Gastrocnemius medialis (tissue), 4 donors: ENCODE measurements around the gene PAPPA. TPM values are rescaled to one million over a fixed set of nuclear protein-coding genes. Genes with fewer than 3 reads are reported as not detected.

Experiments used
- ATAC-seq, 2 donors: fragments of 150-250 bp; one replicate each; pipeline ENCODE4 v1.9.1; 2016
- DNase-seq, 2 donors: peaks; one replicate each; pipeline ENCODE4 v3.0.0-alpha.2; 2019
- H3K27ac ChIP-seq, 4 donors: fragments of 200-600 bp; sonication (generic); 1 replicate in 1 of 4; 2 replicates in 3 of 4; pipeline ENCODE4 v1.5.1; 2016 to 2018; ENCODE audit warnings: mild to moderate bottlenecking in 2 of 4, moderate library complexity in 1 of 4
- H3K27me3 ChIP-seq, 3 donors: fragments of 200-600 bp; sonication (generic) in 2 of 3; 1 replicate in 1 of 3; 2 replicates in 2 of 3; pipeline versions ENCODE4 v1.5.1 to v1.6.0; 2016 to 2019; ENCODE audit warnings: mild to moderate bottlenecking in 1 of 3, moderate library complexity in 1 of 3
- H3K36me3 ChIP-seq, 2 donors: fragments of 200-600 bp; sonication (generic) in 1 of 2; one replicate each; pipeline ENCODE4 v1.5.1; 2017 to 2018
- H3K4me1 ChIP-seq, 2 donors: fragments of 200-600 bp; sonication (generic) in 1 of 2; one replicate each; pipeline ENCODE4 v1.5.1; 2016 to 2017; ENCODE audit warnings: mild to moderate bottlenecking in 2 of 2
- H3K4me3 ChIP-seq, 4 donors: fragments of 200-600 bp; sonication (generic) in 3 of 4; 1 replicate in 1 of 4; 2 replicates in 3 of 4; pipeline ENCODE4 v1.5.1; 2016 to 2019; ENCODE audit warnings: mild to moderate bottlenecking in 2 of 4
- H3K9me3 ChIP-seq, 3 donors: fragments of 200-600 bp; sonication (generic) in 2 of 3; 1 replicate in 1 of 3; 2 replicates in 2 of 3; pipeline ENCODE4 v1.5.1; 2016 to 2019
- POLR2A ChIP-seq, 2 donors: fragments of 450-650 bp; IDR thresholded peaks; one replicate each; pipeline ENCODE4 v1.6.1; 2017; ENCODE audit warnings: antibody characterized with exemption in 2 of 2, mild to moderate bottlenecking in 2 of 2, moderate library complexity in 2 of 2
- in situ Hi-C, 4 donors: fragments of 200-750 bp; cut with MboI; loops; one replicate each; pipeline versions ENCODE4 v1.15.0 to v1.8.0; 2017; ENCODE audit warnings: low sequenced_read_pairs in 4 of 4
- intact Hi-C: fragments of 100-400 bp; cut with DNase I; formaldehyde crosslinking; loops from one replicate; pipeline ENCODE4 v1.15.1; 2023; ENCODE audit warnings: low total_unique reads
- total RNA-seq, 4 donors: library from RNA; depleted of rRNA; stranded (reverse); fragments of >200 nt; gene quantifications; one replicate each; pipeline versions ENCODE4 v1.1.0 to v1.2.3, GENCODE V29; 2016
- TF ChIP-seq, protein P1 (sequence below), 5 experiments: fragments of 450-650 bp in 3 of 5; fragments of 200-600 bp in 2 of 5; sonication (generic) in 2 of 5; IDR thresholded peaks in 4 of 5; conservative IDR thresholded peaks in 1 of 5; 1 replicate in 4 of 5; 2 replicates in 1 of 5; pipeline ENCODE4 v1.5.1; 2016 to 2019; ENCODE audit warnings: antibody characterized with exemption in 5 of 5, mild to moderate bottlenecking in 3 of 5, moderate library complexity in 3 of 5

The PAPPA gene, protein sequence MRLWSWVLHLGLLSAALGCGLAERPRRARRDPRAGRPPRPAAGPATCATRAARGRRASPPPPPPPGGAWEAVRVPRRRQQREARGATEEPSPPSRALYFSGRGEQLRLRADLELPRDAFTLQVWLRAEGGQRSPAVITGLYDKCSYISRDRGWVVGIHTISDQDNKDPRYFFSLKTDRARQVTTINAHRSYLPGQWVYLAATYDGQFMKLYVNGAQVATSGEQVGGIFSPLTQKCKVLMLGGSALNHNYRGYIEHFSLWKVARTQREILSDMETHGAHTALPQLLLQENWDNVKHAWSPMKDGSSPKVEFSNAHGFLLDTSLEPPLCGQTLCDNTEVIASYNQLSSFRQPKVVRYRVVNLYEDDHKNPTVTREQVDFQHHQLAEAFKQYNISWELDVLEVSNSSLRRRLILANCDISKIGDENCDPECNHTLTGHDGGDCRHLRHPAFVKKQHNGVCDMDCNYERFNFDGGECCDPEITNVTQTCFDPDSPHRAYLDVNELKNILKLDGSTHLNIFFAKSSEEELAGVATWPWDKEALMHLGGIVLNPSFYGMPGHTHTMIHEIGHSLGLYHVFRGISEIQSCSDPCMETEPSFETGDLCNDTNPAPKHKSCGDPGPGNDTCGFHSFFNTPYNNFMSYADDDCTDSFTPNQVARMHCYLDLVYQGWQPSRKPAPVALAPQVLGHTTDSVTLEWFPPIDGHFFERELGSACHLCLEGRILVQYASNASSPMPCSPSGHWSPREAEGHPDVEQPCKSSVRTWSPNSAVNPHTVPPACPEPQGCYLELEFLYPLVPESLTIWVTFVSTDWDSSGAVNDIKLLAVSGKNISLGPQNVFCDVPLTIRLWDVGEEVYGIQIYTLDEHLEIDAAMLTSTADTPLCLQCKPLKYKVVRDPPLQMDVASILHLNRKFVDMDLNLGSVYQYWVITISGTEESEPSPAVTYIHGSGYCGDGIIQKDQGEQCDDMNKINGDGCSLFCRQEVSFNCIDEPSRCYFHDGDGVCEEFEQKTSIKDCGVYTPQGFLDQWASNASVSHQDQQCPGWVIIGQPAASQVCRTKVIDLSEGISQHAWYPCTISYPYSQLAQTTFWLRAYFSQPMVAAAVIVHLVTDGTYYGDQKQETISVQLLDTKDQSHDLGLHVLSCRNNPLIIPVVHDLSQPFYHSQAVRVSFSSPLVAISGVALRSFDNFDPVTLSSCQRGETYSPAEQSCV (N-terminal part only)
- total RNA-seq, result 1 to 10 TPM in 3 of 4 donors, under 1 TPM in 1; 0.56 to 2.1 (median 1.4) TPM

DNA sequence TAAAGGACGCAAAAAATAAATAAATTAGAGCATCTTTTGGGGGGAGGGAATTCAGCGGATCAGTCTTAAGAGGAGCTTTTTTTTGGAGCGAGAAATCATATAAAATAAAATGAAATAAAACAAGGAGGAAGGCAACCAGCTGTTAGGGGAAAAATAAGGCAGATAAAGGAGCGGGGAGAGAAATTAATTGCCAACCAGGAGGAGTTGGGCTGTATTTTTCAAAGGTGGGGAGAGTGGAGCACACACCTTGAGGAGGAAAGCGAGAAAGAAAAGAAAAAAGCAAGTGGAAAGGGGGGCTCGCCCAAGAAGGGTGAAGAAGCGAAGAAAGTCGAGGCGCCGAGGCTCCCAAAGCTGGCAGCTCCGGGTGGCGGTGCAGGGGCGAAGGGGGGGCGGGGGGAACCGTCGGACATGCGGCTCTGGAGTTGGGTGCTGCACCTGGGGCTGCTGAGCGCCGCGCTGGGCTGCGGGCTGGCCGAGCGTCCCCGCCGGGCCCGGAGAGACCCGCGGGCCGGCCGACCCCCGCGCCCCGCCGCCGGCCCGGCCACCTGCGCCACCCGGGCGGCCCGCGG lies at the start of gene PAPPA:
Gene PAPPA, plus strand, starts transcription at position 27 of the 569 bp plus-strand sequence. Its CDS starts 382 bp downstream, at position 409.
- Histone ChIP-seq H3K27me3 (peaks cover 0 to 17% (median 0%) of the 10 kb centered on the region in 3 donors), H3K27ac (peak within 1 kb of the TSS; percentile 47 to 82 (median 76)), H3K4me3 (peak within 1 kb of the TSS; percentile 52 to 58 (median 54)), H3K36me3 (no peaks in the 10 kb centered on the region), H3K9me3 (no peaks in the 10 kb centered on the region), H3K4me1 (peaks cover 18 to 37% of the 10 kb centered on the region in 2 donors)
- in situ Hi-C loops (loop anchor here (10.0 to 25.0 kb wide), 7 partner anchors 208 to 567 kb away; no protein-coding TSS in a partner anchor), intact Hi-C loops (loop anchor here (5.0 to 10.0 kb wide), 5 partner anchors 161 to 562 kb away; no protein-coding TSS in a partner anchor)
- TF ChIP-seq, protein P1, sequence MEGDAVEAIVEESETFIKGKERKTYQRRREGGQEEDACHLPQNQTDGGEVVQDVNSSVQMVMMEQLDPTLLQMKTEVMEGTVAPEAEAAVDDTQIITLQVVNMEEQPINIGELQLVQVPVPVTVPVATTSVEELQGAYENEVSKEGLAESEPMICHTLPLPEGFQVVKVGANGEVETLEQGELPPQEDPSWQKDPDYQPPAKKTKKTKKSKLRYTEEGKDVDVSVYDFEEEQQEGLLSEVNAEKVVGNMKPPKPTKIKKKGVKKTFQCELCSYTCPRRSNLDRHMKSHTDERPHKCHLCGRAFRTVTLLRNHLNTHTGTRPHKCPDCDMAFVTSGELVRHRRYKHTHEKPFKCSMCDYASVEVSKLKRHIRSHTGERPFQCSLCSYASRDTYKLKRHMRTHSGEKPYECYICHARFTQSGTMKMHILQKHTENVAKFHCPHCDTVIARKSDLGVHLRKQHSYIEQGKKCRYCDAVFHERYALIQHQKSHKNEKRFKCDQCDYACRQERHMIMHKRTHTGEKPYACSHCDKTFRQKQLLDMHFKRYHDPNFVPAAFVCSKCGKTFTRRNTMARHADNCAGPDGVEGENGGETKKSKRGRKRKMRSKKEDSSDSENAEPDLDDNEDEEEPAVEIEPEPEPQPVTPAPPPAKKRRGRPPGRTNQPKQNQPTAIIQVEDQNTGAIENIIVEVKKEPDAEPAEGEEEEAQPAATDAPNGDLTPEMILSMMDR (IDR thresholded peaks at IDR 0.05 in 4 of 5, conservative IDR thresholded peaks at IDR 0.05 in 1 of 5), result no peak
- no peak for TF ChIP-seq POLR2A (IDR thresholded peaks at IDR 0.05)
- DNase-seq (no peak), ATAC-seq (no peak)

DNA sequence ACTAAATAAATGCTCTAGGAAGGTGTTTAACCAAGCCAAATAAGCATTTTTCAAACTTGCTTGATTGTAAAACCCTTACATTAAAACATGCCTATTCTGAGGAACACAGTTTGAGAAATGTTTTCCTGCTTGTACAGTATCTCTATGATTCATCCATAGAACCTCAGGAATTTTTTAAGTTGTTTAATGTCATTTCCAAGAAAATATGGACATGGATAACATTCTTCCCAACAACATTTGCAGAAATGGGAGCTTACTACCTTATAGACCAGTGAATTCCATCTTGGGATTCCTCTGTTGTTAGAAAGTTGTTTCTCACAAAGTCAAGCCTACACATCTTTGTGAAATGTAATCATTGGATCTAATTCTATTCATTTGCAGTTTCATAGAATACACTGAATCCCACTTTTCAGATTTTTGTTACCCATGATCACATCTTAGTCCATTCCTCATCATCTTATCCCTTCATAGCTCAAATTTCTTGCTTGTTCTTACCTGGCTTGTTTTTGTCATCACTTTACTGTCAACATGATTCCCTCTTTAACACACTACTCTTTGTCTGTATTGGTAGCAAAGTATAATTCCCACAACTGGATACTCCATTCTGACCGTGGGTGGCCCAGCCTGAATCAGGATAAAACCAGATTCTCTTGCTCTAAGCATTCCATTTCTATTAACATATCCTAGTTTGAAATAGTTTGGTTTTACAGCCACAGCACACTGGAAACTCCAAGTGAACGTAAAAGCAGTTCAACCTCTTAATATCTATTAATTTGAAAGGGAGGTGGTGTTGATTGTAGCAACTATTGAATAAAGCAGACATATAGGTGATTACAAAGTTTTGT lies 49.4 kb upstream of the PAPPA start:
- no peak for ATAC-seq
- intact Hi-C loops (no loop called here), in situ Hi-C loops (loop anchor here in 2 of 4 donors (25.0 kb wide), 1 partner anchor 217 kb away; no protein-coding TSS in a partner anchor)
- no peaks in the 10 kb centered on the region for H3K9me3 ChIP-seq
- no peak overlapping the region for H3K27ac ChIP-seq
- H3K4me3 ChIP-seq, result no peak overlapping the region
- H3K4me1 ChIP-seq, result no peaks in the 10 kb centered on the region
- no peak for DNase-seq
- no peak for TF ChIP-seq POLR2A (IDR thresholded peaks at IDR 0.05)
- TF ChIP-seq, protein P1 (IDR thresholded peaks at IDR 0.05 in 4 of 5, conservative IDR thresholded peaks at IDR 0.05 in 1 of 5), result no peak
- no peaks in the 10 kb centered on the region for H3K36me3 ChIP-seq
- H3K27me3 ChIP-seq, result no peaks in the 10 kb centered on the region

DNA sequence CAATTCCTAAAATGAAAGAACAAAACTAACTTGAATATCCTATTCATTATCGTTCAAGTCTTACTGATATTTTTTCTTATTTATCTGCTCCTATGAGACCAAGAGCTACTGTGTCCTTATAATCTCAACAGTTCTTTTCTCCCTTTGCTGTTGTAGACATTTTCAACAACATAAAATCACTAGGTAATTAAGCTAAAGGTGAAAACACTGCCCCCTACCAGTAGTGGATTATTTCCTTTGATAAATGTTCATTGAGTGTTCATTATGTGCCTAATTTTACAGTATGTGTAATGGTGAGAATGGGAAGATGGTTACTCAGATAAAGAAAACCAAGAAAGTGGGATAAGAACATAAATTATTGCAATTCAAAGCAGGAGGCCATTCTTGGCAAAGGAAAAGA lies 41.4 kb upstream of the PAPPA start:
- H3K9me3 ChIP-seq, result no peaks in the 10 kb centered on the region
- H3K4me1 ChIP-seq, result no peaks in the 10 kb centered on the region
- H3K36me3 ChIP-seq, result no peaks in the 10 kb centered on the region
- intact Hi-C loops (loop anchor here (1.0 kb wide), 1 partner anchor 229 kb away; no protein-coding TSS in a partner anchor), in situ Hi-C loops (loop anchor here in 2 of 4 donors (25.0 kb wide), 1 partner anchor 225 kb away; no protein-coding TSS in a partner anchor)
- no peak overlapping the region for H3K27ac ChIP-seq
- no peak for DNase-seq
- no peaks in the 10 kb centered on the region for H3K27me3 ChIP-seq
- no peak for TF ChIP-seq POLR2A (IDR thresholded peaks at IDR 0.05)
- TF ChIP-seq, protein P1 (IDR thresholded peaks at IDR 0.05 in 4 of 5, conservative IDR thresholded peaks at IDR 0.05 in 1 of 5), result peak in 2 of 5 experiments; percentile 14 to 36
- H3K4me3 ChIP-seq, result no peak overlapping the region
- no peak for ATAC-seq
